GM23338 (cell line): ENCODE measurements around the gene DMBX1. TPM values are rescaled to one million over a fixed set of nuclear protein-coding genes. Genes with fewer than 3 reads are reported as not detected.

Experiments used
- ATAC-seq: fragments of 200-7000 bp; cut with Tn5 transposase; 3 replicates; pipeline ENCODE4 v1.9.1; 2020
- DNase-seq: peaks from one replicate; pipeline ENCODE4 v3.0.0-alpha.2; 2015; ENCODE audit warnings: low spot score
- H2AFZ ChIP-seq: fragments of 200-600 bp; sonication (generic); 2 replicates; pipeline ENCODE4 v1.8.0; 2016; ENCODE audit warnings: antibody characterized with exemption, mild to moderate bottlenecking, moderate library complexity
- H3F3A ChIP-seq: fragments of 200-600 bp; sonication (generic); replicated peaks from 2 replicates; pipeline ENCODE4 v1.8.0; 2017; ENCODE audit warnings: antibody characterized with exemption, mixed run types, low read depth
- H3K27ac ChIP-seq: fragments of 200-600 bp; sonication (generic); 2 replicates; pipeline ENCODE4 v1.6.1; 2016; ENCODE audit warnings: low read depth
- H3K27me3 ChIP-seq: fragments of 200-600 bp; sonication (generic); 2 replicates; pipeline ENCODE4 v1.8.0; 2016; ENCODE audit warnings: mild to moderate bottlenecking, mixed run types, moderate library complexity; ENCODE audit not compliant: insufficient read depth
- H3K36me3 ChIP-seq: fragments of 200-600 bp; sonication (generic); 2 replicates; pipeline ENCODE4 v1.8.0; 2016; ENCODE audit warnings: mild to moderate bottlenecking; ENCODE audit not compliant: insufficient read depth
- H3K4me1 ChIP-seq: fragments of 200-600 bp; sonication (generic); 2 replicates; pipeline ENCODE4 v1.8.0; 2016; ENCODE audit warnings: mild to moderate bottlenecking, moderate library complexity; ENCODE audit not compliant: insufficient read depth
- H3K4me2 ChIP-seq: fragments of 200-600 bp; sonication (generic); 2 replicates; pipeline ENCODE4 v1.7.1; 2017; ENCODE audit warnings: mixed run types
- H3K4me3 ChIP-seq: fragments of 200-600 bp; sonication (generic); 2 replicates; pipeline ENCODE4 v1.6.1; 2016; ENCODE audit warnings: mixed run types
- H3K79me2 ChIP-seq: fragments of 200-600 bp; sonication (generic); replicated peaks from 2 replicates; pipeline ENCODE4 v1.8.0; 2017; ENCODE audit warnings: mild to moderate bottlenecking; ENCODE audit not compliant: insufficient read depth
- H3K9me2 ChIP-seq: fragments of 200-600 bp; sonication (generic); 2 replicates; pipeline ENCODE4 v1.8.0; 2017; ENCODE audit not compliant: insufficient read depth
- H4K20me1 ChIP-seq: fragments of 200-600 bp; sonication (generic); replicated peaks from 2 replicates; pipeline ENCODE4 v1.8.0; 2017; ENCODE audit warnings: mild to moderate bottlenecking; ENCODE audit not compliant: insufficient read depth
- H3K27ac Mint-ChIP-seq: 2 replicates; pipeline ENCODE4 v1.8.0; 2020; ENCODE audit warnings: inconsistent platforms, mild to moderate bottlenecking, moderate library complexity, mixed read lengths
- H3K27me3 Mint-ChIP-seq: 3 replicates; pipeline ENCODE4 v1.8.0; 2022; ENCODE audit warnings: low read depth, mild to moderate bottlenecking, moderate library complexity, mixed read lengths, inconsistent platforms; ENCODE audit not compliant: insufficient read depth, poor library complexity
- H3K36me3 Mint-ChIP-seq: 3 replicates; pipeline ENCODE4 v1.8.0; 2021; ENCODE audit warnings: low read depth, mild to moderate bottlenecking, inconsistent platforms, moderate library complexity, mixed read lengths
- H3K4me1 Mint-ChIP-seq: 3 replicates; pipeline ENCODE4 v1.8.0; 2020; ENCODE audit warnings: mild to moderate bottlenecking, inconsistent platforms, mixed read lengths
- H3K4me3 Mint-ChIP-seq: 3 replicates; pipeline ENCODE4 v1.8.0; 2021; ENCODE audit warnings: moderate library complexity, mild to moderate bottlenecking, inconsistent platforms, mixed read lengths
- H3K9me3 Mint-ChIP-seq: 3 replicates; pipeline ENCODE4 v1.8.0; 2020; ENCODE audit warnings: moderate library complexity, mild to moderate bottlenecking, inconsistent platforms, mixed read lengths
- EZH2 ChIP-seq: fragments of 200-600 bp; sonication (generic); IDR thresholded peaks from one replicate; pipeline ENCODE4 v1.8.0; 2017; ENCODE audit warnings: antibody characterized with exemption, mild to moderate bottlenecking, low read depth; ENCODE audit not compliant: unreplicated experiment
- EZH2phosphoT487 ChIP-seq: fragments of 200-600 bp; sonication (generic); IDR thresholded peaks from one replicate; pipeline ENCODE4 v1.8.1; 2018; ENCODE audit warnings: antibody characterized with exemption; ENCODE audit not compliant: unreplicated experiment
- JUNB ChIP-seq: IDR thresholded peaks from one replicate; pipeline ENCODE4 v1.6.1; 2016; ENCODE audit warnings: antibody characterized with exemption; ENCODE audit not compliant: unreplicated experiment
- STAT1 ChIP-seq: IDR thresholded peaks from one replicate; pipeline ENCODE4 v1.6.1; 2016; ENCODE audit warnings: antibody characterized with exemption; ENCODE audit not compliant: unreplicated experiment
- ZNF114 ChIP-seq: fragments of 250-450 bp; sonication (Bioruptor Pico); IDR thresholded peaks from 2 replicates; pipeline ENCODE4 v1.5.0; 2020; ENCODE audit warnings: mild to moderate bottlenecking, moderate library complexity
- ZNF331 ChIP-seq: fragments of 250-450 bp; sonication (Bioruptor Pico); IDR thresholded peaks from 2 replicates; pipeline ENCODE4 v1.5.0; 2020; ENCODE audit warnings: low read depth, mild to moderate bottlenecking, moderate library complexity
- polyA plus RNA-seq: library from polyadenylated mRNA; unstranded; fragments of >200 nt; fragmentation: Nextera tagmentation; extraction: Ambion mirVana; gene quantifications from 2 replicates; pipeline ENCODE4 v1.2.1, GENCODE V29; 2016
- total RNA-seq: library from RNA; depleted of rRNA; stranded (reverse); fragments of >200 nt; shearing (Covaris generic); gene quantifications from 2 replicates; pipeline ENCODE4 v1.2.3, GENCODE V29; 2014
- TF ChIP-seq, protein P1 (sequence below), 2 experiments: fragments of 200-600 bp in 1 of 2; sonication (generic) in 1 of 2; conservative IDR thresholded peaks; 2 replicates each; pipeline versions ENCODE4 v1.5.1 to v1.6.1; 2016 to 2017; ENCODE audit warnings: antibody characterized with exemption in 2 of 2, low read depth in 2 of 2, mild to moderate bottlenecking in 2 of 2, moderate library complexity in 1 of 2
- TF ChIP-seq, protein P2 (sequence below): fragments of 250-450 bp; sonication (Bioruptor Pico); IDR thresholded peaks from 2 replicates; pipeline ENCODE4 v1.5.0; 2020; ENCODE audit warnings: mild to moderate bottlenecking, moderate library complexity

The DMBX1 gene
- total and polyA plus RNA-seq, 2 experiments from 2014 or later, result 0.11 TPM; not detected in 1

DNA sequence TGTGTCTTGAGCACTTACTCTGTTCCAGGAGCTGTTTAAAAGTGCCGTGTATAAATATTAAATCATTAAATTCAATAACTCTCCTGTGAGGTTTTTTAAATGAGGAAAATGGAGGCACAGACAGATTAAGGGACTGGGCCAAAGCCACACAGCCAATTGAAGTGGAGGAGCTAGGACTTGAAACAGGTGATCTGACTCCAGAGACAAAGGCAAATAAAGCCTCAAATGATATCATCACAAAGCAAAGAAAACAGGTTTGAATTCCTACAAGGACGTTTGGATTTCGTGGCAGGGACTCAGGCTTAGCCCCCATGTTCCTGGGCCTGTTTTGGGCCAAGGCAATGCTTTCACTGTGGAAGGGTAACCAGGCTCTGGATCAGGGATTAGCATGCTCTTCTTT is 45.2 kb upstream of the DMBX1 start:
- Histone ChIP-seq H3K79me2 (no peaks in the 10 kb centered on the region), H2AFZ (no peak overlapping the region), H3K27ac (no peak overlapping the region), H3K4me2 (no peak overlapping the region), H3K4me1 (peaks cover 32% of the 10 kb centered on the region), H3K9me2 (no peaks in the 10 kb centered on the region), H3F3A (peaks cover 23% of the 10 kb centered on the region), H3K27me3 (peaks cover 62% of the 10 kb centered on the region), H3K4me3 (no peak overlapping the region), H4K20me1 (no peaks in the 10 kb centered on the region; the same call in 1 of the 2 replicates), H3K36me3 (no peaks in the 10 kb centered on the region)
- Mint-ChIP-seq H3K27me3 (peaks cover 40% of the 10 kb centered on the region), H3K27ac (no peak overlapping the region), H3K36me3 (no peaks in the 10 kb centered on the region; the same call in 2 of the 3 replicates), H3K4me1 (peaks cover 27% of the 10 kb centered on the region), H3K9me3 (no peaks in the 10 kb centered on the region), H3K4me3 (no peak overlapping the region)
- TF ChIP-seq, protein P1, sequence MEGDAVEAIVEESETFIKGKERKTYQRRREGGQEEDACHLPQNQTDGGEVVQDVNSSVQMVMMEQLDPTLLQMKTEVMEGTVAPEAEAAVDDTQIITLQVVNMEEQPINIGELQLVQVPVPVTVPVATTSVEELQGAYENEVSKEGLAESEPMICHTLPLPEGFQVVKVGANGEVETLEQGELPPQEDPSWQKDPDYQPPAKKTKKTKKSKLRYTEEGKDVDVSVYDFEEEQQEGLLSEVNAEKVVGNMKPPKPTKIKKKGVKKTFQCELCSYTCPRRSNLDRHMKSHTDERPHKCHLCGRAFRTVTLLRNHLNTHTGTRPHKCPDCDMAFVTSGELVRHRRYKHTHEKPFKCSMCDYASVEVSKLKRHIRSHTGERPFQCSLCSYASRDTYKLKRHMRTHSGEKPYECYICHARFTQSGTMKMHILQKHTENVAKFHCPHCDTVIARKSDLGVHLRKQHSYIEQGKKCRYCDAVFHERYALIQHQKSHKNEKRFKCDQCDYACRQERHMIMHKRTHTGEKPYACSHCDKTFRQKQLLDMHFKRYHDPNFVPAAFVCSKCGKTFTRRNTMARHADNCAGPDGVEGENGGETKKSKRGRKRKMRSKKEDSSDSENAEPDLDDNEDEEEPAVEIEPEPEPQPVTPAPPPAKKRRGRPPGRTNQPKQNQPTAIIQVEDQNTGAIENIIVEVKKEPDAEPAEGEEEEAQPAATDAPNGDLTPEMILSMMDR (conservative IDR thresholded peaks at IDR 0.05; ENCODE audit: low read depth in 2 of 2), result no peak
- TF ChIP-seq EZH2phosphoT487, result no peak
- no peak for TF ChIP-seq ZNF114 (CRISPR knock-in tag)
- TF ChIP-seq STAT1, result no peak
- TF ChIP-seq ZNF331 (CRISPR knock-in tag), result no peak
- TF ChIP-seq EZH2, result no peak
- no peak for TF ChIP-seq JUNB
- TF ChIP-seq, protein P2, sequence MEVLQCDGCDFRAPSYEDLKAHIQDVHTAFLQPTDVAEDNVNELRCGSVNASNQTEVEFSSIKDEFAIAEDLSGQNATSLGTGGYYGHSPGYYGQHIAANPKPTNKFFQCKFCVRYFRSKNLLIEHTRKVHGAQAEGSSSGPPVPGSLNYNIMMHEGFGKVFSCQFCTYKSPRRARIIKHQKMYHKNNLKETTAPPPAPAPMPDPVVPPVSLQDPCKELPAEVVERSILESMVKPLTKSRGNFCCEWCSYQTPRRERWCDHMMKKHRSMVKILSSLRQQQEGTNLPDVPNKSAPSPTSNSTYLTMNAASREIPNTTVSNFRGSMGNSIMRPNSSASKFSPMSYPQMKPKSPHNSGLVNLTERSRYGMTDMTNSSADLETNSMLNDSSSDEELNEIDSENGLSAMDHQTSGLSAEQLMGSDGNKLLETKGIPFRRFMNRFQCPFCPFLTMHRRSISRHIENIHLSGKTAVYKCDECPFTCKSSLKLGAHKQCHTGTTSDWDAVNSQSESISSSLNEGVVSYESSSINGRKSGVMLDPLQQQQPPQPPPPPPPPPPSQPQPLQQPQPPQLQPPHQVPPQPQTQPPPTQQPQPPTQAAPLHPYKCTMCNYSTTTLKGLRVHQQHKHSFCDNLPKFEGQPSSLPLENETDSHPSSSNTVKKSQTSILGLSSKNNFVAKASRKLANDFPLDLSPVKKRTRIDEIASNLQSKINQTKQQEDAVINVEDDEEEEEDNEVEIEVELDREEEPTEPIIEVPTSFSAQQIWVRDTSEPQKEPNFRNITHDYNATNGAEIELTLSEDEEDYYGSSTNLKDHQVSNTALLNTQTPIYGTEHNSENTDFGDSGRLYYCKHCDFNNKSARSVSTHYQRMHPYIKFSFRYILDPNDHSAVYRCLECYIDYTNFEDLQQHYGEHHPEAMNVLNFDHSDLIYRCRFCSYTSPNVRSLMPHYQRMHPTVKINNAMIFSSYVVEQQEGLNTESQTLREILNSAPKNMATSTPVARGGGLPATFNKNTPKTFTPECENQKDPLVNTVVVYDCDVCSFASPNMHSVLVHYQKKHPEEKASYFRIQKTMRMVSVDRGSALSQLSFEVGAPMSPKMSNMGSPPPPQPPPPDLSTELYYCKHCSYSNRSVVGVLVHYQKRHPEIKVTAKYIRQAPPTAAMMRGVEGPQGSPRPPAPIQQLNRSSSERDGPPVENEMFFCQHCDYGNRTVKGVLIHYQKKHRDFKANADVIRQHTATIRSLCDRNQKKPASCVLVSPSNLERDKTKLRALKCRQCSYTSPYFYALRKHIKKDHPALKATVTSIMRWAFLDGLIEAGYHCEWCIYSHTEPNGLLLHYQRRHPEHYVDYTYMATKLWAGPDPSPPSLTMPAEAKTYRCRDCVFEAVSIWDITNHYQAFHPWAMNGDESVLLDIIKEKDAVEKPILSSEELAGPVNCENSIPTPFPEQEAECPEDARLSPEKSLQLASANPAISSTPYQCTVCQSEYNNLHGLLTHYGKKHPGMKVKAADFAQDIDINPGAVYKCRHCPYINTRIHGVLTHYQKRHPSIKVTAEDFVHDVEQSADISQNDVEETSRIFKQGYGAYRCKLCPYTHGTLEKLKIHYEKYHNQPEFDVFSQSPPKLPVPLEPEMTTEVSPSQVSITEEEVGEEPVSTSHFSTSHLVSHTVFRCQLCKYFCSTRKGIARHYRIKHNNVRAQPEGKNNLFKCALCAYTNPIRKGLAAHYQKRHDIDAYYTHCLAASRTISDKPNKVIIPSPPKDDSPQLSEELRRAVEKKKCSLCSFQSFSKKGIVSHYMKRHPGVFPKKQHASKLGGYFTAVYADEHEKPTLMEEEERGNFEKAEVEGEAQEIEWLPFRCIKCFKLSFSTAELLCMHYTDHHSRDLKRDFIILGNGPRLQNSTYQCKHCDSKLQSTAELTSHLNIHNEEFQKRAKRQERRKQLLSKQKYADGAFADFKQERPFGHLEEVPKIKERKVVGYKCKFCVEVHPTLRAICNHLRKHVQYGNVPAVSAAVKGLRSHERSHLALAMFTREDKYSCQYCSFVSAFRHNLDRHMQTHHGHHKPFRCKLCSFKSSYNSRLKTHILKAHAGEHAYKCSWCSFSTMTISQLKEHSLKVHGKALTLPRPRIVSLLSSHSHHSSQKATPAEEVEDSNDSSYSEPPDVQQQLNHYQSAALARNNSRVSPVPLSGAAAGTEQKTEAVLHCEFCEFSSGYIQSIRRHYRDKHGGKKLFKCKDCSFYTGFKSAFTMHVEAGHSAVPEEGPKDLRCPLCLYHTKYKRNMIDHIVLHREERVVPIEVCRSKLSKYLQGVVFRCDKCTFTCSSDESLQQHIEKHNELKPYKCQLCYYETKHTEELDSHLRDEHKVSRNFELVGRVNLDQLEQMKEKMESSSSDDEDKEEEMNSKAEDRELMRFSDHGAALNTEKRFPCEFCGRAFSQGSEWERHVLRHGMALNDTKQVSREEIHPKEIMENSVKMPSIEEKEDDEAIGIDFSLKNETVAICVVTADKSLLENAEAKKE (CRISPR knock-in tag), result no peak
- no peak for DNase-seq
- ATAC-seq, result no peak
